DMS114 treated with DMSO at 0.1 percent for 48 hours (cell line): Measurements from ENCODE around the gene G6PC2.
A peak's percentile ranks its signal among the peaks of the same experiment; 100 is the strongest.
"Not testable (repeated sequence)": the region's sequence is repeated elsewhere in the genome, so short reads cannot be mapped to it uniquely, and the experiment has no call there.

Experiments used
- DNase-seq: peaks from one replicate; lab custom pipeline; 2025; ENCODE audit not compliant: unreplicated experiment; lab: John Stamatoyannopoulos, UW

G6PC2 gene

DNA sequence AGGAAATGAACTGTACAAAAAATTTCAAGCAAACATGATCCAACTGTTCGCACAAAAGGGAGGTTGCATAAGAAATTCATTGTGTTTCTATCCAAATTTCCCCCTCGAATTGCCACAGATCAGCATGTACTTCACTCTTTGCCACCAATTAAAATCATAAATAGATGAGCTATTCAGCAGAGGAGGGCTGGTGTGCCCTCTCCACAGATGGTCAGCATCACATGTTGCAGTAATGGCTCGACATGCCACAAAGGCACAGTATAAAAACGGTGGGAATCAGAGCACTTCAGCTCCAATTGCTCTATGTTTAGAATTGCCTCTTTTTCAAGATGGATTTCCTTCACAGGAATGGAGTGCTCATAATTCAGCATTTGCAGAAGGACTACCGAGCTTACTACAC, at the start of gene G6PC2:
TSS of gene G6PC2 (plus strand) at position 289 of the 400 bp plus-strand sequence. CDS start at position 330, 41 bp downstream.
- no peak for DNase-seq

DNA sequence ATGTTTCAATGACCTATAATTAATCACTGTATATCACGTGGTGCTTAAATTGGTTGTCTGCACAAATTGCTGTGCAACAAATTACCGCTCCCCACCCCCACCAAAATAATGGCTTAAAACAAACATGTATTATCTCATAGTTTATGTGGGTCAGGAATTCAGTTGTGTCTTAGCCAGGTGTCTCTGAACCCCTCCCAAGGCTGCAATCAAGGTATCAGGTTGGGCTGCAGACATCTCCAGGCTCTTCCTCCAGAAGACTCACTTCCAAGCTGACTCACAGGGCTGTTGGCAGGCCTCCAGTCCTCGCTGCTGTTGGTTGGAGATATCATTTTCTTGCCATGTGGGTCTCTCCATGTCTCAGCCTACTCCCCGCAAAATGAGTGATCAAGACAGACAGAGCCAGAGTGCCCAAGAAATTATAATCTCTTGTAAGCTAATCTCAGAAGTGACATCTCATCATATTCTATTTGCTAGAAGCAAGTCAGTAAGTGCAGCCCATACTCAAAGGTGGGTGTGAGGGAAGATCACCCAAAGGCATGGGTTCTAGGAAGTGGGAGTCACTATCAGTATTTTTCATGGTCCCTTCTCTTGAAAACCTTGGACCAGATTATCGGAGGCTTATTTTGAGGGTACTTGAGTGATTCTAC, 49.3 kb upstream of the G6PC2 start:
- DNase-seq, result no peak

GRCh38 chr2:168852481-168852880, 48.6 kb upstream of the G6PC2 start:
- no peak for DNase-seq

DNA sequence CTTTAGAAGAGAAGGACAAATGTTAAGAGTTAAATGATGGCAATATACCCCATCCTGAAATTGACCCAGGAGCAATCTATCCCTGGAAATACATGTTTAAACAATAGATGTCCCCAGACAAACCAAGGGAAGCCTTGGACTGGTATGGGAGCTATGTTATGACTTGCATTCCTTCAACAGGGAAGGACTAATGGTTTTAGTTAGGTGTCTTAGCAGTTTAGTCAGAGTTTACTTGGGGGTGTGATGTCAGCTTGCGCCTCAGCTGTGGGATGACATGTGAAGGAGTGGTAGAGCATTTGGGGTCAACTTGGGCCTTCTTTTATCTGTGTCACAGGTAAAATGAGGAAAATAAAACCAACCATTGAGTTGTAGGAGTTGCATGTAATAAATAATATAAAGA, 47.6 kb upstream of the G6PC2 start:
- no peak for DNase-seq

GRCh38 chr2:168854651-168855050, 46.4 kb upstream of the G6PC2 start:
- DNase-seq, result no peak

- DNase-seq, result no peak
These were observed 45.5 kb upstream of the G6PC2 start for GRCh38 chr2:168855601-168856000.

DNA sequence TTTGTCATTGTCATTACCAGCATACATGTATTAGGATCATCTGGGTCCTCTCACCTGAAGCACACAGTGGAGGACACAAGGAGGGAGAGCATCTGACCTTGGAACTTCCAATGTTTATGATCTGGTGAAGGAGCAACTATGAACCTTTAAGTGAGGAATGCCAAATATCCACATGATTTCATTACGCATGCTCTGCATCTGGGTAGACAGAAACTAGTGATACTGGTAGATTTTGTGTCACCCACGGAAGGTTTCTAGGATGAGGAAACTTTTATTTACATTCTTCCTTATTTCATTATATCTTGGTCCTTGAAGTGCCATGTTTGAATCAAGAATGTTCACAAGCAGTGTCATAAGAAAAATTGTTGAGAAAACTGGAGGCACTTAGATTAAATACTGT, 42.9 kb upstream of the G6PC2 start:
- no peak for DNase-seq

GRCh38 chr2:168867164-168867563, 33.9 kb upstream of the G6PC2 start:
- DNase-seq, result not testable (repeated sequence)

- DNase-seq, result not testable (repeated sequence)
These were observed 30.7 kb upstream of the G6PC2 start for GRCh38 chr2:168870369-168870768.

DNA sequence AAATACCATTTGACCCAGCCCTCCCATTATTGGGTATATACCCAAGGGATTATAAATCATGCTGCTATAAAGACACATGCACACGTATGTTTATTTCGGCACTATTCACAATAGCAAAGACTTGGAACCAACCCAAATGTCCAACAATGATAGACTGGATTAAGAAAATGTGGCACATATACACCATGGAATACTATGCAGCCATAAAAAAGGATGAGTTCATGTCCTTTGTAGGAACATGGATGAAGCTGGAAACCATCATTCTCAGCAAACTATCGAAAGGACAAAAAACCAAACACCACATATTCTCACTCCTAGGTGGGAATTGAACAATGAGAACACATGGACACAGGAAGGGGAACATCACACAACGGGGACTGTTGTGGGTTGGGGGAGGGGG, 30.3 kb upstream of the G6PC2 start:
- DNase-seq, result not testable (repeated sequence)

GRCh38 chr2:168874368-168875054, 26.6 kb upstream of the G6PC2 start:
- no peak for DNase-seq

GRCh38 chr2:168882163-168882562, 18.9 kb upstream of the G6PC2 start:
- DNase-seq, result not testable (repeated sequence)

DNA sequence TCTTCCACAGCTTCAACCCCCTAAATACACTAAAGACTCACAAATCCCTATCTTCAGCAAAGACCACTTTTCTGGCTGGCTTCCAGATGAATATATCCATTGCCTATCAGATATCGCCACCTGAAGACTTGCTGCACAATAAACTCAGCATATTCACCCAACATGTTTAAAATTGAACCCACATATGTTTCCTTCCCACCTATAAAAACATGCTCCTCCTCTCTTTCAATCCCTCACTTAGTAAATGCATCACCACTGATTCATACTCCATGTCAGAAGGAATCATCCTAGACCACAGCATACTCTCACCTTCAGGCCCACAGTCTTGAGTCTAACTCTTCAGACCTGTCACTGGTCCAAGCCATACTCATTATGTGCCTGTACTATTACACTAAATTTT, 16.1 kb upstream of the G6PC2 start:
- DNase-seq, result no peak

GRCh38 chr2:168889635-168890005, 11.5 kb upstream of the G6PC2 start:
- DNase-seq, result no peak

DNA sequence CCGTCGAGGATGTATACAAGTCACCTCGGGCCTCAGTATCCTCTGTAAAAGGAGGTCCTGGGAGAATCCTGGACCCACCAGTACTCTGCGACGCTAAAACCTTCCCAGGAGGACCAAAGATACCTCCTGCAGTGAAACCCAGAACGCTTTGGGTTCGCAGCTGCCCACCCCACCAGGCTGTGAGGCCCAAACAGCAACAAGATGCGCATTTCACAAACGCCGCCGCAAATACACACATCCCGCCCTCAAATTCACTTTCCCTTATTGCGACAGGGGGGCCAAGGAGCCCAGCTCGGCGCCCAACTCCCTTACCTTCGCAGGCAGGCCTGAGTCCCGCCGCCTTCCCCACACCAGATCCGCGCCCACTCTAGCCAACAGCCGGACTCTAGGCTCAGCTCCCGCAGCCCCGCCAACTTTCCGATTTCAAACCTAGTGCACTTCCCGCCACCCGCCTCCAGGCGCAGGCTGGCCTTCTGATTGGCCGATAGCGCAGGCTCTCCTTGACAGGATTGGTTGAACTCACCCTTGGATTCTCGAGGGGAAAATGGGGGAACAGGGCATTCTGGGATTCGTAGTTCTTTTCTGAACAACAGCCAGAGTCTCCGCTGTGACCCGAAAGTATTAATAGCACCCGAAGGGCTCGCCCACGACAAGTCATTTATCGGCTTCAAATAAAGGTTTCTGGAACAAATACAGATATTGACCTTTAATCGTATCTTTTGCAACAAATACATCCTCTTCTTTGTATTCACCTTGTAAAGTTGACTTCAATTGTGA, 10.9 kb upstream of the G6PC2 start, which contains the start of gene SPC25:
TSS of gene SPC25 (minus strand) at position 425 of the 777 bp plus-strand sequence. CDS start 911 bp downstream, outside the sequence.
- DNase-seq, result peak; percentile 86

DNA sequence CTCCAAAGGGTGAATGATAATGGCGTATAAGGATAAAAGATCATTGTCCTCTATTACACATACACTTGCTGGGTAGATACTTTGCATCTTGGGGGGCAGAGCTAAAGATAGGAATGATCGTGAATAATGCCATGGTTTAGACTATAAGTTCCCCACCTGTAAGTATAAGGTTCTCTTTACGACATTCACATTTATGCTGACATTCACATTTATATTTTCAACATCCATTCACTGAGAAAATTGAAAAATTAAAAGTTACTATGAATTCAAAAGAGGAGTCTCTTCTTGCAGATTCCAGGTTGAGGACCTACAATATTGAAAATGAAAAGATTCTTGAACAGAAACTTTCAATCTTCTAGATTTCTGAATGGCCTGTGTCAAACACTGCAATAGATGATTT, 8.8 kb upstream of the G6PC2 start:
- DNase-seq, result no peak

DNA sequence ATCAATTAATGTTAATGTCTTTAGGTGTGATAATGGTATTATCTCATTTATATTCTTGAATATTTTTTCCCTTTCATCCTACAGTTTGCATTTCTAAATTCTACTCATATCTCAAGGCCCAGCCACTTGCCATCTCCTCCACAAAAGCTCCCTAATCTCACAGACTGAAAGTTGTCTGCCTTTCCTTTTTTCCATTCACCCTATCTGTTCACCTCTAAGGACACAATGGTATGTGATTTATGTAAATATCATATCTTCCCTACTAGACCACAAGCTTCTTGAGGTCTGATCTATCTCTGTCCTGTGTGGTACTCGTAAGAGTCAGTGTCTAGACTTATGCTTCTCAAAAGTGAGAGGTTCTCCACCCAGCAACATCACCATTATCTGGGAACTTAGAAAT, 7.0 kb upstream of the G6PC2 start:
- no peak for DNase-seq

- DNase-seq, result no peak
These were observed 6.4 kb upstream of the G6PC2 start for GRCh38 chr2:168894720-168895119.

DNA sequence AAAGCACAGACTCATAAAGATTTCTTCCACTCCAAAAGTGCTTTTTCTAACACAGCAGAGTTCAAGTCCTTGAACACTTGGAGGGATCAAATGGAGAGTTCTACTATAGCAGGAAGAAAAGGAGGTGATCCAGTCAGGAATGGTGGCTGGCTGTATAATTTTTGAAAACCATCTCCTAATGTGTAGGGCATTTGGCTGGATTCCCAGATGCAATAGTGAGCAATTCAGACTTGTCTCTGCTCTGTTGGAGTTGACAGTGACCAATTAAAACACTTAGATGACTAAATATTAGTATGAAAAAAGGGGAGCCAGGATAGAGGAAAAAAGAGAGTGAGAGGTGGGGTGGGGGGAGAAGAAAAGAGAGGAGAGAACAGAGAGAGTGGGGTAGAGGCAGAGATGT, 5.3 kb upstream of the G6PC2 start:
- no peak for DNase-seq

- DNase-seq, result no peak
These were observed 4.3 kb upstream of the G6PC2 start for GRCh38 chr2:168896783-168897182.

- DNase-seq, result no peak
These were observed 3.6 kb upstream of the G6PC2 start for GRCh38 chr2:168897449-168897848.

DNA sequence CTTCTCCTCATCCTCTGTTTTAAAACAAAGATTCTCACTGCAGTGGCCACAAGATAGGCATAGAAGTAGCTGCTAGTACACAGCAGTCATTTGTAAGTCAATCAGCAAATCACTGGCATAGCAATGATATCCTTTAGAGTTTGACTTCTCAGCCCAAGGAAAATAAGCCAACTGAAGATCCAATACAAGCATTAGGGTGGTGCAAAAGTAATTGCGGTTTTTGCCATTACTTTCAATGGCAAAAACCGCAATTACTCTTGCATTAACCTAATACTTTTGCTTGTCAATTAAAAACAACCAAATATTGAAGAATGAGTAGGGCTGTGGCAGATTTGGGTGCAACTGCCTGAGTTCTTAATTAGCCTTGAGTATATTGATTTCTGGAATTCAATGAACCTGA, 2.8 kb downstream of the G6PC2 start:
- no peak for DNase-seq
